HepG2 (cell line): Measurements from ENCODE around the gene TP53. TPM values are rescaled to one million over a fixed set of nuclear protein-coding genes. Genes with fewer than 3 reads are reported as not detected.
A peak's percentile ranks its signal among the peaks of the same experiment; 100 is the strongest.

Experiments
- GATAD2A ChIP-seq: IDR thresholded peaks from 2 replicates; pipeline ENCODE4 v1.6.1; 2016
- KMT2B ChIP-seq: IDR thresholded peaks from 2 replicates; pipeline ENCODE4 v1.6.1; 2016; ENCODE audit warnings: missing genetic modification reagents, missing compliant biosample characterization
- MEF2D ChIP-seq: sonication (generic); formaldehyde crosslinking; IDR thresholded peaks from 2 replicates; pipeline ENCODE4 v1.5.1; 2020; ENCODE audit warnings: mild to moderate bottlenecking, missing genetic modification reagents
- MEIS1 ChIP-seq: sonication (generic); formaldehyde crosslinking; IDR thresholded peaks from 2 replicates; pipeline ENCODE4 v1.9.0; 2021; ENCODE audit warnings: mild to moderate bottlenecking, missing genetic modification reagents, moderate library complexity, borderline replicate concordance
- NFYB ChIP-seq: sonication (generic); formaldehyde crosslinking; IDR thresholded peaks from 2 replicates; pipeline ENCODE4 v1.4.0; 2020; ENCODE audit warnings: missing genetic modification reagents
- NR3C1 ChIP-seq: sonication (generic); formaldehyde crosslinking; IDR thresholded peaks from 2 replicates; pipeline ENCODE4 v1.4.0; 2020; ENCODE audit warnings: missing genetic modification reagents
- PLRG1 ChIP-seq: fragments of 450-650 bp; conservative IDR thresholded peaks from 2 replicates; pipeline ENCODE4 v1.6.1; 2016
- PPARG ChIP-seq: conservative IDR thresholded peaks from 2 replicates; pipeline ENCODE4 v1.6.1; 2016; ENCODE audit warnings: missing biosample characterization, missing genetic modification reagents
- SOX6 ChIP-seq, 2 experiments: fragments of 450-650 bp in 1 of 2; sonication (generic) in 1 of 2; formaldehyde crosslinking in 1 of 2; IDR thresholded peaks; 2 replicates each; pipeline versions ENCODE4 v1.4.0 to v1.6.1; 2017 to 2020; ENCODE audit warnings: antibody characterized with exemption in 1 of 2, mild to moderate bottlenecking in 1 of 2, missing genetic modification reagents in 1 of 2
- SP1 ChIP-seq, 2 experiments: fragments of 450-650 bp in 1 of 2; sonication (generic) in 1 of 2; formaldehyde crosslinking in 1 of 2; IDR thresholded peaks; 2 replicates each; pipeline versions ENCODE4 v1.4.0 to v1.6.1; 2016 to 2020; ENCODE audit warnings: missing genetic modification reagents in 1 of 2
- ZNF432 ChIP-seq: sonication (generic); formaldehyde crosslinking; IDR thresholded peaks from 2 replicates; pipeline ENCODE4 v1.5.0; 2020; ENCODE audit warnings: missing genetic modification reagents, mild to moderate bottlenecking, borderline replicate concordance
- ZNF546 ChIP-seq: sonication (generic); formaldehyde crosslinking; conservative IDR thresholded peaks from 2 replicates; pipeline ENCODE4 v1.8.1; 2023; ENCODE audit warnings: mild to moderate bottlenecking, missing genetic modification reagents
- polyA plus RNA-seq, 8 experiments: library from polyadenylated mRNA; depleted of rRNA in 3 of 8; stranded (reverse) in 7 of 8; unstranded in 1 of 8; fragments of >200 nt; fragmentation: Illumina TruSeq in 4 of 8; extraction: Trizol in 4 of 8; gene quantifications; 2 replicates each; pipeline versions ENCODE4 v1.2.1 to v1.2.3, GENCODE V29; 2011 to 2016; ENCODE audit warnings: low read depth in 4 of 8, missing spikeins in 1 of 8, mixed read lengths in 1 of 8; ENCODE audit not compliant: insufficient read depth in 1 of 8
- total RNA-seq, 5 experiments: library from RNA; depleted of rRNA; stranded (reverse); fragments of >200 nt; fragmentation: Illumina TruSeq; extraction: Trizol; gene quantifications; 2 replicates each; pipeline ENCODE4 v1.2.3, GENCODE V29; 2016; ENCODE audit warnings: low read depth in 1 of 5
- TF ChIP-seq, protein P1 (sequence below): IDR thresholded peaks from 2 replicates; pipeline ENCODE4 v1.6.1; 2018; ENCODE audit warnings: missing genetic modification reagents
- TF ChIP-seq, protein P2 (sequence below): sonication (generic); formaldehyde crosslinking; IDR thresholded peaks from 2 replicates; pipeline ENCODE4 v1.4.0; 2020; ENCODE audit warnings: mild to moderate bottlenecking, missing genetic modification reagents
- TF ChIP-seq, protein P3 (sequence below): IDR thresholded peaks from 2 replicates; pipeline ENCODE4 v1.6.1; 2016
- TF ChIP-seq, protein P4 (sequence below): sonication (generic); formaldehyde crosslinking; IDR thresholded peaks from 2 replicates; pipeline ENCODE4 v1.4.0; 2020; ENCODE audit warnings: missing genetic modification reagents, mild to moderate bottlenecking, borderline replicate concordance
- TF ChIP-seq, protein P5 (sequence below): IDR thresholded peaks from 2 replicates; pipeline ENCODE4 v1.6.1; 2016; ENCODE audit warnings: low read depth, control low read depth
- TF ChIP-seq, protein P6 (sequence below): sonication (generic); formaldehyde crosslinking; conservative IDR thresholded peaks from 2 replicates; pipeline ENCODE4 v1.4.0; 2020; ENCODE audit warnings: mild to moderate bottlenecking, missing genetic modification reagents, moderate library complexity

Gene TP53
- total and polyA plus RNA-seq, 2 of the 13 experiments (the other 11 are each of a cell fraction or from before 2014, with no cell fraction given) = 17.1 to 29.9 TPM

DNA sequence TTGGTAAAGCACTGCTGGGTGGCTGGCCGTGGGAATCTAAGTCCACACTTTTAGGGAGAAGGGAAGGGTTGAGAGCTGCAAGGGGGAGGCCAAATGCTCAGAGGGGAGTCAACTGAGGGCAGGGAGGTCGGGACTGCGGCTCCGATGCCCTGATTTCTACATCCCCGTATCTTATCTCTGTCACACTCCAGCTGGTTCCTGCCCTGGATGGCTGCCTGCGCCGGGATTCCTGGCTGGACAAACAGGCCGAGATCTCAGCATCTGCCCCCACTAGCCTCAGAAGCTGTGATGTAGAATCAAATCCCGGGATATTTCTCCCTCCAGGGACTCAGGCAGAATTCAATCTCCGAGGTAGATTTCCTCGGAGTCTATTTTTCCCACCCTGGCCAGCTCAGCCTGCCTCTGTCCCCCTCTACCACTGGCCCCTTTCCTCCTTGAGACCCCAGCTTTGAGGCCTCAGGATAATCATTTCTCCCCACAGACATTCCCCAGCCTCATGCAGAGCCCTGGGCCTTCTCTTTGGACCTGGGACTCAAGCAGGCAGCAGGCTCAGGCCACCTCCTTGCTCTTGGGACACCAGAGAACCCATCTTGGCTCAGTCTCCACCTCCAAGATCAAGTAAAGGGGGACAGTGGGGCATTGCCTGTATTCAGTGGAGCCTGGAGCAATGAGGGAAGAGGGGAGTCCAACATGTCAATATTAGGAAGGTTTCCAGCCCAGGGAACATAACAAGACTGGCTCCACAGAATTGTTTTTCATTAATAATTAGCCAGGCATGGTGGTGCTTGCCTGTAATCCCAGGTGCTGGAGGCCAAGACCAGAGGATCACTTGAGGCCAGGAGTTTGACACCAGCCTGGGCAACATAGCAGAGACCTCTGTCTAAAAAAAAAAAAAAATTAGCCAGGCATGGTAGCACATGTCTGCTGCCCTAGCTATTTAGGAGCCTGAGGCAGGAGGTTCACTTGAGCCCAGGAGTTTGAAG lies 55.6 kb downstream of the TP53 start (continued):
- TF ChIP-seq, protein P1, sequence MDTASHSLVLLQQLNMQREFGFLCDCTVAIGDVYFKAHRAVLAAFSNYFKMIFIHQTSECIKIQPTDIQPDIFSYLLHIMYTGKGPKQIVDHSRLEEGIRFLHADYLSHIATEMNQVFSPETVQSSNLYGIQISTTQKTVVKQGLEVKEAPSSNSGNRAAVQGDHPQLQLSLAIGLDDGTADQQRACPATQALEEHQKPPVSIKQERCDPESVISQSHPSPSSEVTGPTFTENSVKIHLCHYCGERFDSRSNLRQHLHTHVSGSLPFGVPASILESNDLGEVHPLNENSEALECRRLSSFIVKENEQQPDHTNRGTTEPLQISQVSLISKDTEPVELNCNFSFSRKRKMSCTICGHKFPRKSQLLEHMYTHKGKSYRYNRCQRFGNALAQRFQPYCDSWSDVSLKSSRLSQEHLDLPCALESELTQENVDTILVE (CRISPR knock-in tag) = no peak
- TF ChIP-seq SOX6 (IDR thresholded peaks at IDR 0.05) = no peak
- peak; percentile 56 for TF ChIP-seq SOX6 (CRISPR knock-in tag; IDR thresholded peaks at IDR 0.05)
- TF ChIP-seq, protein P2, sequence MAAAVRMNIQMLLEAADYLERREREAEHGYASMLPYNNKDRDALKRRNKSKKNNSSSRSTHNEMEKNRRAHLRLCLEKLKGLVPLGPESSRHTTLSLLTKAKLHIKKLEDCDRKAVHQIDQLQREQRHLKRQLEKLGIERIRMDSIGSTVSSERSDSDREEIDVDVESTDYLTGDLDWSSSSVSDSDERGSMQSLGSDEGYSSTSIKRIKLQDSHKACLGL (CRISPR knock-in tag) = peak; percentile 53; the same call in 1 of the 2 replicates
- TF ChIP-seq, protein P3, sequence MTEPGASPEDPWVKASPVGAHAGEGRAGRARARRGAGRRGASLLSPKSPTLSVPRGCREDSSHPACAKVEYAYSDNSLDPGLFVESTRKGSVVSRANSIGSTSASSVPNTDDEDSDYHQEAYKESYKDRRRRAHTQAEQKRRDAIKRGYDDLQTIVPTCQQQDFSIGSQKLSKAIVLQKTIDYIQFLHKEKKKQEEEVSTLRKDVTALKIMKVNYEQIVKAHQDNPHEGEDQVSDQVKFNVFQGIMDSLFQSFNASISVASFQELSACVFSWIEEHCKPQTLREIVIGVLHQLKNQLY (CRISPR knock-in tag) = no peak
- TF ChIP-seq PLRG1 = no peak
- no peak for TF ChIP-seq NR3C1 (CRISPR knock-in tag)
- TF ChIP-seq, protein P4, sequence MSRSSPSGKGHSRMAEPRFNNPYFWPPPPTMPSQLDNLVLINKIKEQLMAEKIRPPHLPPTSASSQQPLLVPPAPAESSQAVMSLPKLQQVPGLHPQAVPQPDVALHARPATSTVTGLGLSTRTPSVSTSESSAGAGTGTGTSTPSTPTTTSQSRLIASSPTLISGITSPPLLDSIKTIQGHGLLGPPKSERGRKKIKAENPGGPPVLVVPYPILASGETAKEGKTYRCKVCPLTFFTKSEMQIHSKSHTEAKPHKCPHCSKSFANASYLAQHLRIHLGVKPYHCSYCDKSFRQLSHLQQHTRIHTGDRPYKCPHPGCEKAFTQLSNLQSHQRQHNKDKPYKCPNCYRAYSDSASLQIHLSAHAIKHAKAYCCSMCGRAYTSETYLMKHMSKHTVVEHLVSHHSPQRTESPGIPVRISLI (CRISPR knock-in tag) = peak; percentile 10; the same call in 1 of the 2 replicates
- no peak for TF ChIP-seq MEF2D (CRISPR knock-in tag)
- no peak for TF ChIP-seq ZNF432 (CRISPR knock-in tag)
- no peak for TF ChIP-seq MEIS1 (CRISPR knock-in tag)
- TF ChIP-seq, protein P5, sequence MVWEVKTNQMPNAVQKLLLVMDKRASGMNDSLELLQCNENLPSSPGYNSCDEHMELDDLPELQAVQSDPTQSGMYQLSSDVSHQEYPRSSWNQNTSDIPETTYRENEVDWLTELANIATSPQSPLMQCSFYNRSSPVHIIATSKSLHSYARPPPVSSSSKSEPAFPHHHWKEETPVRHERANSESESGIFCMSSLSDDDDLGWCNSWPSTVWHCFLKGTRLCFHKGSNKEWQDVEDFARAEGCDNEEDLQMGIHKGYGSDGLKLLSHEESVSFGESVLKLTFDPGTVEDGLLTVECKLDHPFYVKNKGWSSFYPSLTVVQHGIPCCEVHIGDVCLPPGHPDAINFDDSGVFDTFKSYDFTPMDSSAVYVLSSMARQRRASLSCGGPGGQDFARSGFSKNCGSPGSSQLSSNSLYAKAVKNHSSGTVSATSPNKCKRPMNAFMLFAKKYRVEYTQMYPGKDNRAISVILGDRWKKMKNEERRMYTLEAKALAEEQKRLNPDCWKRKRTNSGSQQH = no peak
- TF ChIP-seq GATAD2A (CRISPR knock-in tag) = peak; percentile 6; the same call in 1 of the 2 replicates
- TF ChIP-seq PPARG (CRISPR knock-in tag) = no peak
- TF ChIP-seq, protein P6, sequence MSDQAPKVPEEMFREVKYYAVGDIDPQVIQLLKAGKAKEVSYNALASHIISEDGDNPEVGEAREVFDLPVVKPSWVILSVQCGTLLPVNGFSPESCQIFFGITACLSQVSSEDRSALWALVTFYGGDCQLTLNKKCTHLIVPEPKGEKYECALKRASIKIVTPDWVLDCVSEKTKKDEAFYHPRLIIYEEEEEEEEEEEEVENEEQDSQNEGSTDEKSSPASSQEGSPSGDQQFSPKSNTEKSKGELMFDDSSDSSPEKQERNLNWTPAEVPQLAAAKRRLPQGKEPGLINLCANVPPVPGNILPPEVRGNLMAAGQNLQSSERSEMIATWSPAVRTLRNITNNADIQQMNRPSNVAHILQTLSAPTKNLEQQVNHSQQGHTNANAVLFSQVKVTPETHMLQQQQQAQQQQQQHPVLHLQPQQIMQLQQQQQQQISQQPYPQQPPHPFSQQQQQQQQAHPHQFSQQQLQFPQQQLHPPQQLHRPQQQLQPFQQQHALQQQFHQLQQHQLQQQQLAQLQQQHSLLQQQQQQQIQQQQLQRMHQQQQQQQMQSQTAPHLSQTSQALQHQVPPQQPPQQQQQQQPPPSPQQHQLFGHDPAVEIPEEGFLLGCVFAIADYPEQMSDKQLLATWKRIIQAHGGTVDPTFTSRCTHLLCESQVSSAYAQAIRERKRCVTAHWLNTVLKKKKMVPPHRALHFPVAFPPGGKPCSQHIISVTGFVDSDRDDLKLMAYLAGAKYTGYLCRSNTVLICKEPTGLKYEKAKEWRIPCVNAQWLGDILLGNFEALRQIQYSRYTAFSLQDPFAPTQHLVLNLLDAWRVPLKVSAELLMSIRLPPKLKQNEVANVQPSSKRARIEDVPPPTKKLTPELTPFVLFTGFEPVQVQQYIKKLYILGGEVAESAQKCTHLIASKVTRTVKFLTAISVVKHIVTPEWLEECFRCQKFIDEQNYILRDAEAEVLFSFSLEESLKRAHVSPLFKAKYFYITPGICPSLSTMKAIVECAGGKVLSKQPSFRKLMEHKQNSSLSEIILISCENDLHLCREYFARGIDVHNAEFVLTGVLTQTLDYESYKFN = peak; percentile 32; the same call in 1 of the 2 replicates
- no peak for TF ChIP-seq ZNF546 (CRISPR knock-in tag)
- no peak for TF ChIP-seq SP1 (IDR thresholded peaks at IDR 0.05)
- TF ChIP-seq SP1 (CRISPR knock-in tag; IDR thresholded peaks at IDR 0.05) = no peak
- no peak for TF ChIP-seq NFYB (CRISPR knock-in tag)
- no peak for TF ChIP-seq KMT2B (CRISPR knock-in tag)
